ENCODE results near the gene RNF112.

RNF112 gene

GRCh38 chr17:19388791-19389785 is 21.9 kb upstream of the RNF112 start:
- DNase-seq (ENCODE audit: low read depth), result no peak

- no peak for DNase-seq (ENCODE audit: low read depth)
These were observed 20.1 kb upstream of the RNF112 start for GRCh38 chr17:19390951-19391350.

GRCh38 chr17:19391432-19391831 is 19.6 kb upstream of the RNF112 start:
- DNase-seq (ENCODE audit: low read depth), result no peak

GRCh38 chr17:19392303-19392702 is 18.7 kb upstream of the RNF112 start:
- no peak for DNase-seq (ENCODE audit: low read depth)

GRCh38 chr17:19397556-19398041 is 13.4 kb upstream of the RNF112 start:
- no peak for DNase-seq (ENCODE audit: low read depth)

GRCh38 chr17:19398301-19399181 is 12.5 kb upstream of the RNF112 start:
- no peak for DNase-seq (ENCODE audit: low read depth)

GRCh38 chr17:19399750-19400450 is 11.1 kb upstream of the RNF112 start:
- DNase-seq (ENCODE audit: low read depth), result no peak

GRCh38 chr17:19401321-19402010 is 9.6 kb upstream of the RNF112 start:
- DNase-seq (ENCODE audit: low read depth), result no peak

GRCh38 chr17:19402171-19402570 is 8.9 kb upstream of the RNF112 start:
- DNase-seq (ENCODE audit: low read depth), result no peak

- no peak for DNase-seq (ENCODE audit: low read depth)
These were observed 8.0 kb upstream of the RNF112 start for GRCh38 chr17:19403021-19403420.

GRCh38 chr17:19404264-19404663 is 6.8 kb upstream of the RNF112 start:
- no peak for DNase-seq (ENCODE audit: low read depth)

- no peak for DNase-seq (ENCODE audit: low read depth)
These were observed 5.9 kb upstream of the RNF112 start for GRCh38 chr17:19405114-19405513.

- no peak for DNase-seq (ENCODE audit: low read depth)
These were observed 3.3 kb upstream of the RNF112 start for GRCh38 chr17:19407601-19408345.

- DNase-seq (ENCODE audit: low read depth), result no peak
These were observed 2.7 kb upstream of the RNF112 start for GRCh38 chr17:19408346-19408710.

GRCh38 chr17:19409066-19409465 is 2.0 kb upstream of the RNF112 start:
- DNase-seq (ENCODE audit: low read depth), result no peak

- DNase-seq (ENCODE audit: low read depth), result peak; percentile 59
These were observed 1.5 kb upstream of the RNF112 start for GRCh38 chr17:19409509-19409908.

- DNase-seq (ENCODE audit: low read depth), result no peak
These were observed 941 bp upstream of the RNF112 start for GRCh38 chr17:19410091-19410490.

GRCh38 chr17:19411631-19412030 is 599 bp downstream of the RNF112 start:
- no peak for DNase-seq (ENCODE audit: low read depth)

- DNase-seq (ENCODE audit: low read depth), result no peak
These were observed 1.5 kb downstream of the RNF112 start for GRCh38 chr17:19412510-19412909.

GRCh38 chr17:19412984-19413383 is 2.0 kb downstream of the RNF112 start:
- no peak for DNase-seq (ENCODE audit: low read depth)

- DNase-seq (ENCODE audit: low read depth), result no peak
These were observed 2.7 kb downstream of the RNF112 start for GRCh38 chr17:19413761-19414160.

All from non-pigmented ciliary epithelial cell (primary cell).